GM13976 (cell line): ENCODE measurements around the gene PIP5K1B.

ENCODE experiments used
- DNase-seq: peaks from one replicate; pipeline ENCODE4 v3.0.0; 2012; ENCODE audit warnings: low spot score
- CTCF ChIP-seq: IDR thresholded peaks from 2 replicates; pipeline ENCODE4 v1.5.1; 2012; ENCODE audit warnings: borderline replicate concordance, mild to moderate bottlenecking; ENCODE audit not compliant: insufficient read depth; ENCODE audit errors: extremely low read depth, missing control alignments, control extremely low read depth
- in situ Hi-C: fragments of 300-500 bp; cut with MboI; formaldehyde crosslinking; loops from one replicate; pipeline ENCODE4 v1.12.0; 2022; ENCODE audit warnings: low sequenced_read_pairs, mixed read lengths, inconsistent platforms; ENCODE audit not compliant: unreplicated experiment

The PIP5K1B gene

DNA sequence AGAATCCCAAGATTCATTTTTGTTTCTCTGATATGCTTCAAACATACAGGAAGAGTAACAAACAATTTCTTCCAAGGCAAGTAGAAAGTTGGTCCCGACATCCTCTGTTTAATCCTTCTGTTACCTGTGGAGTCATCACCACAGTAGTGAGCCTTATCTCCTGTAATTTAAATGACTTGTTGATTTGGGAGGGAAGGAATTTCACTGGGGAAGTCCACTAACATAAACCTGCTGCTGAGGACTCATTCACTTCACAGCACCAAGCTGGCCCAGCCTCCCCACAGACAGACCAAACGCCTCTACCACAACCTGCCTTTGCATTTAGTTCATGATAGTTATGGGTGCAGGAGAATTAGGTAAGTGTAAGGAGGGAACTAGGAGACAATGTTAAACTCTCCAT is 245.6 kb downstream of the PIP5K1B start:
- TF ChIP-seq CTCF, result no peak
- no peak for DNase-seq
- in situ Hi-C loops, result no loop called here

DNA sequence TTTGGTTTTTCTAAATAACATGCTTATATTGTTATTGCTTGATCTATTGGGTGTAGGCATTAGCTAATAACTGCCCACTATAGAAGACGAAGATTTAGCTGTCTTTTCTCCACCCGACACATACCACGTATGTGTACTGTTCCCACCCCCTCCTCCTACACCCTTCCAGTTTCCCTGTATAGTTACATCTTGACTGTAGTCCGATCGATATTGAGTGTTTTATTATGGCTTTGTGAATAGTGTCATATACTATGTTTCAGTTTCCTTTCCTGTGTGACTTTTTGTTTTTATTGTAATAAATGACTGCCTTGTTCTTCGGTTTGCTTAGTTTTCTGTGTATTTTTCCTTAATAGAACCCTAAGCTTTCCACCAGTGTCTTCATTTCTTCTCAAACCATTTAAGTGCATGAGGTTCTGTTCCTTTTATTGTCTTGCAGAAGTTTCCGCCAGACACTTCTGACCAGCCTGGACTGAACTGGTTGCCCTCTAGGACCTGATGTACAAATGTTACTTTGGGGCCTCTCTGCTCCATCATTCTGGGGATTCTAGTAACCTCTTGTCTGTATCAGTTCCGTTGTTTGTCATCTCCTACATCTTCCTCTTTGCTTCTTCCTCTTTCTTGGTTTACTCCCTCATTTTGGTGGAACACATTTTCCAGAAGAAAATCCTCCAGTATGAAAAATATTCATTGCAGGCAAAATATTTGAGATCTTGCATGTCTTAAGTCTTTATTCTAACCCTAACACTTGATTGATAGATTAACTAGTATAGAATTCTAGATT is 247.0 kb downstream of the PIP5K1B start:
- no peak for TF ChIP-seq CTCF
- no peak for DNase-seq
- in situ Hi-C loops, result no loop called here

- TF ChIP-seq CTCF, result no peak
- DNase-seq, result no peak
- in situ Hi-C loops, result no loop called here
Measured at GRCh38 chr9:68953771-68954170, 248.7 kb downstream of the PIP5K1B start.

GRCh38 chr9:68955330-68955729 is 250.3 kb downstream of the PIP5K1B start:
- no peak for TF ChIP-seq CTCF
- DNase-seq, result no peak
- in situ Hi-C loops, result no loop called here

- in situ Hi-C loops, result no loop called here
- TF ChIP-seq CTCF, result no peak
- DNase-seq, result no peak
Measured at GRCh38 chr9:68957479-68957878, 252.4 kb downstream of the PIP5K1B start.

GRCh38 chr9:68961587-68961986 is 256.5 kb downstream of the PIP5K1B start:
- TF ChIP-seq CTCF, result no peak
- in situ Hi-C loops, result no loop called here
- no peak for DNase-seq
